AG09309 (cell line): Measurements from ENCODE around the gene MCF2L2.
"Not testable (repeated sequence)": the region's sequence is repeated elsewhere in the genome, so short reads cannot be mapped to it uniquely, and the experiment has no call there.

Source experiments
- DNase-seq: peaks from one replicate; pipeline ENCODE4 v3.0.0-alpha.2; 2010; ENCODE audit warnings: low read depth
- H3K4me3 ChIP-seq: 2 replicates; pipeline ENCODE4 v1.5.1; 2011; ENCODE audit warnings: mild to moderate bottlenecking, low read depth, low read length, moderate library complexity; ENCODE audit not compliant: control insufficient read depth
- TF ChIP-seq, protein P1 (sequence below): IDR thresholded peaks from 2 replicates; pipeline ENCODE4 v1.5.1; 2011; ENCODE audit warnings: mild to moderate bottlenecking, low read depth, low read length, inconsistent platforms; ENCODE audit not compliant: insufficient read depth, control insufficient read depth; ENCODE audit errors: missing control alignments

MCF2L2 gene

DNA sequence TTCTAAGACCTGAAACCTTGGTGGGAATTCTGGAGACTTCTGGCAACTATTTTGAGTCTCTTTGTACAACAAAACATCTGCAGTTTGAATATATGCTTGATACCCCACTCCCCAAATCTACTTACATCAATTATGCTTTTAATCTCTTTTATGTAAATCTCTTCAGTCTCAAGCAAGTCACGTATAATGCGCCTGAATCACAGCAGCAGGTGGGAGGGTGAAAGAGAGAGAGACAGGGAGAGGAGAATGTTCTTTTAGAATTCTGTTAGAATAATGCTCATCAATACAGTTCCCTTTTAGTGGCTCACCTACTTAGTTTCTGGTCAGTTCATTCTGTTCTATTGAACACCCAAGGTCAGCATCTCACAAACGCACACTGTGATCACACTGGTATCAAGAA lies 197.6 kb downstream of the MCF2L2 start:
- TF ChIP-seq, protein P1, sequence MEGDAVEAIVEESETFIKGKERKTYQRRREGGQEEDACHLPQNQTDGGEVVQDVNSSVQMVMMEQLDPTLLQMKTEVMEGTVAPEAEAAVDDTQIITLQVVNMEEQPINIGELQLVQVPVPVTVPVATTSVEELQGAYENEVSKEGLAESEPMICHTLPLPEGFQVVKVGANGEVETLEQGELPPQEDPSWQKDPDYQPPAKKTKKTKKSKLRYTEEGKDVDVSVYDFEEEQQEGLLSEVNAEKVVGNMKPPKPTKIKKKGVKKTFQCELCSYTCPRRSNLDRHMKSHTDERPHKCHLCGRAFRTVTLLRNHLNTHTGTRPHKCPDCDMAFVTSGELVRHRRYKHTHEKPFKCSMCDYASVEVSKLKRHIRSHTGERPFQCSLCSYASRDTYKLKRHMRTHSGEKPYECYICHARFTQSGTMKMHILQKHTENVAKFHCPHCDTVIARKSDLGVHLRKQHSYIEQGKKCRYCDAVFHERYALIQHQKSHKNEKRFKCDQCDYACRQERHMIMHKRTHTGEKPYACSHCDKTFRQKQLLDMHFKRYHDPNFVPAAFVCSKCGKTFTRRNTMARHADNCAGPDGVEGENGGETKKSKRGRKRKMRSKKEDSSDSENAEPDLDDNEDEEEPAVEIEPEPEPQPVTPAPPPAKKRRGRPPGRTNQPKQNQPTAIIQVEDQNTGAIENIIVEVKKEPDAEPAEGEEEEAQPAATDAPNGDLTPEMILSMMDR = no peak
- DNase-seq = no peak
- H3K4me3 ChIP-seq = no peak overlapping the region

DNA sequence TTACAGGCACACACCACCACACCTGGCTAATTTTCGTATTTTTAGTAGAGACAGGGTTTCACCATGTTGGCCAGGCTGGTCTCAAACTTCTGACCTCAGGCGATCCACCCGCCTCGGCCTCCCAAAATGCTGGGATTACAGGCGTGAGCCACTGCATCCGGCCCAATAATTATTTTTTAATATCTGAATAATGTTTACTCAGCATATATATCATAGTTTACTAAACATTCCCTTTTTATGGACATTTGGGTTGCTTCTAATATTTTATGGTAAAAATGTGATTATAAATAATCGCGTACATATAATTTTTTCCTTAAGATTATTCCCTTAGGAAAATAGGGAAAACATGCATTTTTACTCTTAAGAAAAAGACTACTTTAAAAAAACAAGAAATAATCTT lies 198.2 kb downstream of the MCF2L2 start:
- H3K4me3 ChIP-seq, DNase-seq: not testable (repeated sequence)

DNA sequence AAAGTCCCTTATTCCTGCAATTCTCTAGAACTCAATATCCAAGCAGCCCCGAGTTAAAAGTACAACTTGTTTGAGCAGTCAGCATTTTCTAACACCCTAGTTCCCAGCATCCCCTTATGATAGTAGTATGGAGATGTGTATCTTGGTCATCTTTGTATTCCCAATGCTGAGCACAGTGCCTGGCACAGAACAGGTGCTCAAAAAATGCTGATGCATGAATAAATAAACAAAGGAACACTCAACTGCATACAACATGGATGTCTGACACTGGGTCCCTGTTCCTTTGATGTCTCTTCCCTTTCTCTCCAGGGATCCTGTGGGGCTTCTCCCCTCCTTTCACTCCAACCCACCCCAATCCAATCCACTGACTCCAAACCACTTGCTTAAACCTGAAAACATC lies 199.2 kb downstream of the MCF2L2 start:
- DNase-seq = no peak
- H3K4me3 ChIP-seq = no peak overlapping the region
- TF ChIP-seq, protein P1 = no peak

DNA sequence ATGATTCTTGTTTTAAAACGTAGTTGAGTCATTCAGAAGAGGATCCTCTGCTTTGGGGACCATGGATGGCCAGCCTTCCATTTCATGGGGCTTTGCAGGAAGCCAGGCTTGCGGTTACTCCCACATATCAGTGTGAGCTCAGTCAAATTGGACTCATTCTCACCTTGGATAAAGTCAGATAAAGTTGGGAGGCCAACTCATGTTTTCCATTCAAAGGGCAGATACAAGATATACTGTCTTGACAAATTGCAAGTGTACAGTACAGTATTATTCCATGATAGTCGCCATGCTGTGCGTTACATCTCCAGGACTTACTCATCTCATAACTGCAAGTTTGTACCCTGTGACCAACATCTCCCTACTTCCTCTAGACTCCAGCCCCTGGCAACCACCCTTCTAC lies 200.8 kb downstream of the MCF2L2 start:
- TF ChIP-seq, protein P1 = no peak
- no peak overlapping the region for H3K4me3 ChIP-seq
- DNase-seq = no peak

DNA sequence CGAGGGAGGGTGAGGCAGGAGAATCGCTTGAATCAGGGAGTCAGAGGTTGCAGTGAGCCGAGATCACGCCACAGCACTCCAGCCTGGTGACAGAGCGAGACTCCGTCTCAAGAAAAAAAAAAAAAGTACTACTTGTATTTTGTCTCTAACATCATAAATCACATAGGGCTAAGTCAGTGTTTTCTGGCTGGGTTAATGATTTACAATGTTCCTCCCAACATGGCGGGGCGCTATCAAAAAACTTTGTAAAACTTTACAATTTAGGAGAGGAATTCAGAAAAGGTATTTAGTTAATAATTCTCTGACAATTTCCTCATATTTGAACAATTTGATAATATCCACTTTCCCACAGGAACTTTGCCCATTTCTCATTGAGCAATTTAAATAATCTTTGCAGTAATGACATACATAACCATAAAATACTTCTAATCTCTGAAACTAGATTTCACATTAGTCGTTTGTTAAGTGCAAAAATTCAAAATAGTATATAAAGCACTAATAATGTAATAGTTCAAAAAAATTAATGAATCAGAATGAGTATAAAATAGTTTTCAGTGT lies 202.0 kb downstream of the MCF2L2 start:
- TF ChIP-seq, protein P1 = no peak

DNA sequence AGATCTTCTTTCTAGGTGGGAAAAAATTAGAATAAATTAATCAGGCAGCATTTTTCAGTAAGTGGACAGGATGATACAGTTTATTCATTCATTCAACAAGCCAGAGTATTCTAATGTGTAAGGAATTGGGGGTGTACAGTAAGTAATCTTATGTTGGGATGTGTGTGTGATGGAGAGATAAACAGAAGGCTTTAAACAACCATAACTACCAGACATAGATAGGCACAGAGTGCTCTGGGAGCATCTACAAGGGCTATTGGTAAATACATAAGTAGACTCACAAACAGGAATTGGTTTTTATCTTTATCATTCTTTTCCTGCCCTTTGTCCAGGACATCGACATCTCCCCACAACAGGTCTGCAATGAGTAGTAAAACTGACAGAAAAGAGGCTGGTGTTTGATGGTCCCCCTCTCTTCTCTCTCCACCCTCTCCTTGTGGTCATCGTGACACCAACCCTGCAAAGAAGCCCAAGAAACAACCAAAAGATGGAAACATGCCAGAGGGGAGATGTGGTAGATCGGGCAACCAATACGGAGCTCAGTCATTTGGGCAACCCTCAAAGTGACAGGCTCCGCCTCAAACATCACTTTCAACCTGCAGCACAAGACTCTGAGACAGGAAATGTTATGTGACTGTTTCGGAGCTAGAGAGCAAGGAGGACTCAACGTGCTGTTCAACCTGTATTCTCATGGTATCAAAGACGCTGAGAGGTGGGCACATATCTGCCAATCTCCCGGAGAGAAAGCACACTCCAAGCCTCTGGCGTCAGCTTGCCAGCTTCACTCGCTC lies 204.0 kb downstream of the MCF2L2 start:
- TF ChIP-seq, protein P1 = no peak
- no peak for DNase-seq
- H3K4me3 ChIP-seq = no peak overlapping the region

More for the DNA sequence above, 202.0 kb downstream of the MCF2L2 start:
- H3K4me3 ChIP-seq = no peak overlapping the region
- no peak for DNase-seq

DNA sequence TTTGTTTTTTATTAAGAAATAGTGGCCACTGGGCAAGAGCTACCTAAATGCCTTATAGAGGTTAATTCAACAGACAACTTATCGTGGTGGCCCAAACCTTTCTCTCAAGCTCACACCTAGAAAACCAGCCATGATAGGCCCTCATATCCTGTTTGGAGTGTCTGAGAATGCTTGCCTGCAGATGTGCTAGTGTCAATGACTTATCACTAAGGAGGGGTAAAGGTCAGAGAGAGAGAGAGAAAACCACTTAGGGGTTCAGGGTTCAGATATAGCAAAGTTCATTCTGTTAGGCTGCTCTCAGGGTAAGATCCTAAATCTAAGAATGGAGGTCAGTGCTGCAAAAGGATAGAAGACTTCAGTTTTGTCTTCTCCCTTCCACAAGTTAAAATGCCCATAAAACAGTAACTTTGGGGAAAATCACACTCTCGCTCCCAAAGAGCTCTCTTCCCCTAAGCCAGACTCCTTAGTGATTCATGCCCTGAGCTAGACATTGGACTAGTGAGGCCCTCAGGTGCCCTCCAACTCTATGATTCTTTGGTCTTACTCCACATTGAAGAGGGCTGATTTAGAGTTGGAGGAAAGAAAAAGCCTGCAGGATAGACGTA lies 205.7 kb downstream of the MCF2L2 start:
- no peak overlapping the region for H3K4me3 ChIP-seq
- TF ChIP-seq, protein P1 = no peak
- no peak for DNase-seq
